Loucy (cell line): ENCODE measurements around the gene NKX2-2.

Experiments used
- H2AFZ ChIP-seq: fragments of 200-600 bp; sonication (generic); 2 replicates; pipeline ENCODE4 v1.6.0; 2016; ENCODE audit warnings: antibody characterized with exemption, mild to moderate bottlenecking, low read length, moderate library complexity
- H3F3A ChIP-seq: fragments of 200-600 bp; 2 replicates; pipeline ENCODE4 v1.6.0; 2016; ENCODE audit warnings: antibody characterized with exemption, low read depth, mild to moderate bottlenecking
- H3K27me3 ChIP-seq: fragments of 200-600 bp; sonication (generic); 2 replicates; pipeline ENCODE4 v1.6.1; 2014; ENCODE audit warnings: low read length, mild to moderate bottlenecking; ENCODE audit not compliant: insufficient read depth, poor library complexity, severe bottlenecking
- H3K36me3 ChIP-seq: fragments of 200-600 bp; sonication (generic); 2 replicates; pipeline ENCODE4 v1.6.1; 2016; ENCODE audit warnings: low read length; ENCODE audit not compliant: insufficient read depth
- H3K4me1 ChIP-seq: fragments of 200-600 bp; sonication (generic); 2 replicates; pipeline ENCODE4 v1.5.1; 2014; ENCODE audit warnings: low read length, mild to moderate bottlenecking; ENCODE audit not compliant: insufficient read depth, poor library complexity, severe bottlenecking
- H3K4me2 ChIP-seq: fragments of 200-600 bp; sonication (generic); 2 replicates; pipeline ENCODE4 v1.6.0; 2014; ENCODE audit warnings: antibody characterized with exemption, low read length, low read depth, mild to moderate bottlenecking; ENCODE audit not compliant: poor library complexity, severe bottlenecking
- H3K4me3 ChIP-seq: fragments of 200-600 bp; sonication (generic); 2 replicates; pipeline ENCODE4 v1.5.1; 2014; ENCODE audit warnings: low read length, mild to moderate bottlenecking, mixed read lengths; ENCODE audit not compliant: poor library complexity, severe bottlenecking
- H3K79me2 ChIP-seq: fragments of 200-600 bp; sonication (generic); 2 replicates; pipeline ENCODE4 v1.6.1; 2014; ENCODE audit warnings: low read length; ENCODE audit not compliant: insufficient read depth
- H3K9ac ChIP-seq: fragments of 200-600 bp; sonication (generic); 2 replicates; pipeline ENCODE4 v1.6.0; 2014; ENCODE audit warnings: mild to moderate bottlenecking, low read depth, low read length, moderate library complexity; ENCODE audit not compliant: poor library complexity, severe bottlenecking
- H3K9me2 ChIP-seq: fragments of 200-600 bp; sonication (generic); replicated peaks from 2 replicates; pipeline ENCODE4 v1.6.1; 2016; ENCODE audit warnings: low read depth, low read length, mixed read lengths
- H3K9me3 ChIP-seq: fragments of 200-600 bp; sonication (generic); 2 replicates; pipeline ENCODE4 v1.6.1; 2014; ENCODE audit warnings: mild to moderate bottlenecking, antibody characterized with exemption, low read length, low read depth; ENCODE audit not compliant: insufficient read depth
- H4K20me1 ChIP-seq: fragments of 200-600 bp; sonication (generic); 2 replicates; pipeline ENCODE4 v1.6.0; 2014; ENCODE audit warnings: antibody characterized with exemption, low read length, mild to moderate bottlenecking; ENCODE audit not compliant: insufficient read depth, poor library complexity, severe bottlenecking
- EZH2phosphoT487 ChIP-seq: fragments of 200-600 bp; IDR thresholded peaks from 2 replicates; pipeline ENCODE4 v1.6.1; 2018; ENCODE audit warnings: antibody characterized with exemption, mild to moderate bottlenecking, moderate library complexity, borderline replicate concordance
- TF ChIP-seq, protein P1 (sequence below): fragments of 200-600 bp; sonication (generic); conservative IDR thresholded peaks from 2 replicates; pipeline ENCODE4 v1.5.1; 2014; ENCODE audit warnings: mild to moderate bottlenecking, antibody characterized with exemption, low read length

The NKX2-2 gene

DNA sequence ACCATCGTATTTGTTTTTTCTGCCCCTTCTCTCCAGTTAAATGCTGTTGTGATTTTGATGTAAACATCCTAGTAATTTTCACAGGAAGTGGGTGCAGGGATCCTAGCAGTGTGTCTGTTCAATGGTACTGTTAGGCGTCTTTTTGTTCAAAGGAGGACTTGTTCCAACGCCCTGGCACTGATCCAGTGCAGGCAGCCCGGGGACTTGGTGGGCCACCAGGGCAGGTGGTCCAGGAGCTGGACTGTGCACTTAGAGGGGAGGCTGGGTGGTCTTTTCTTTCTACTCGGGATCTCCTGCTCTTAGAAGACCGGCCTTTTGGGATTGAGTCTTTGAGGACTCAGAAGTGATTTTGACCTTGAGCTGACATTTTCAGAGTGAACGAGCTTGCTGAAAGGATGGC, 41.1 kb upstream of the NKX2-2 start:
- no peaks in the 10 kb centered on the region for H3K79me2 ChIP-seq
- no peak overlapping the region for H3K9ac ChIP-seq
- peaks cover 30% of the 10 kb centered on the region for H3K27me3 ChIP-seq
- no peak overlapping the region for H3K4me2 ChIP-seq
- no peaks in the 10 kb centered on the region for H3K36me3 ChIP-seq
- H3F3A ChIP-seq = no peaks in the 10 kb centered on the region
- TF ChIP-seq, protein P1, sequence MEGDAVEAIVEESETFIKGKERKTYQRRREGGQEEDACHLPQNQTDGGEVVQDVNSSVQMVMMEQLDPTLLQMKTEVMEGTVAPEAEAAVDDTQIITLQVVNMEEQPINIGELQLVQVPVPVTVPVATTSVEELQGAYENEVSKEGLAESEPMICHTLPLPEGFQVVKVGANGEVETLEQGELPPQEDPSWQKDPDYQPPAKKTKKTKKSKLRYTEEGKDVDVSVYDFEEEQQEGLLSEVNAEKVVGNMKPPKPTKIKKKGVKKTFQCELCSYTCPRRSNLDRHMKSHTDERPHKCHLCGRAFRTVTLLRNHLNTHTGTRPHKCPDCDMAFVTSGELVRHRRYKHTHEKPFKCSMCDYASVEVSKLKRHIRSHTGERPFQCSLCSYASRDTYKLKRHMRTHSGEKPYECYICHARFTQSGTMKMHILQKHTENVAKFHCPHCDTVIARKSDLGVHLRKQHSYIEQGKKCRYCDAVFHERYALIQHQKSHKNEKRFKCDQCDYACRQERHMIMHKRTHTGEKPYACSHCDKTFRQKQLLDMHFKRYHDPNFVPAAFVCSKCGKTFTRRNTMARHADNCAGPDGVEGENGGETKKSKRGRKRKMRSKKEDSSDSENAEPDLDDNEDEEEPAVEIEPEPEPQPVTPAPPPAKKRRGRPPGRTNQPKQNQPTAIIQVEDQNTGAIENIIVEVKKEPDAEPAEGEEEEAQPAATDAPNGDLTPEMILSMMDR = no peak
- TF ChIP-seq EZH2phosphoT487 = no peak
- no peaks in the 10 kb centered on the region for H3K9me3 ChIP-seq
- H2AFZ ChIP-seq = no peak overlapping the region
- no peak overlapping the region for H3K4me3 ChIP-seq
- H4K20me1 ChIP-seq = no peaks in the 10 kb centered on the region
- no peaks in the 10 kb centered on the region for H3K4me1 ChIP-seq
- H3K9me2 ChIP-seq = no peaks in the 10 kb centered on the region

DNA sequence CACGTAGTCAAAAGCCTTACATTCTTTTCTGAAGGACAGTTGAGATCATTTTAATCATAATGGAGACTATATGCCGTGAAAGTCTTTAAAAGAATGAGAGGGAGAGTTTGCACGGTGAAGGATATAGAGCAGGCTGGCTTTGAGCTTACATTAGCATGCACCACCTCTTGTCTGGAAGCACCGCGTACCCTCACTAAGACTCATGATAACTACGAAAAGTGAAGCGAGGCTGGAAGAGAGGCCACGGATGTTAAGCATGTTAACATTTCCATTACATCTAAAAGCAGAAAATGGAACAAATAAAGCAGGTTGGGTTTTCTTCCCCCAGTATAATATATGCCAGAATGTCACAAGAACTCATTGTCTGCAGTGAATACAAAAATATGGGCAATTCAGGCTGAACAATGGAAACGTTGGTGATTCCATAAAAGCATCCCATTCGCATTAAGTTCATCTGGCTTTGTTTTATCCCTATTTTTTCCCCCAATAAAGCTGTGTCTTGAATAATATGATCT, 40.6 kb upstream of the NKX2-2 start:
- Histone ChIP-seq H4K20me1 (no peaks in the 10 kb centered on the region), H3K4me3 (no peak overlapping the region), H3K79me2 (no peaks in the 10 kb centered on the region), H3K9me3 (no peaks in the 10 kb centered on the region), H3K4me2 (no peak overlapping the region), H3K4me1 (no peaks in the 10 kb centered on the region), H3K9ac (no peak overlapping the region), H3K9me2 (no peaks in the 10 kb centered on the region), H3F3A (no peaks in the 10 kb centered on the region), H3K36me3 (no peaks in the 10 kb centered on the region), H2AFZ (no peak overlapping the region), H3K27me3 (peaks cover 30% of the 10 kb centered on the region)
- no peak for TF ChIP-seq EZH2phosphoT487
- TF ChIP-seq, protein P1 = no peak

DNA sequence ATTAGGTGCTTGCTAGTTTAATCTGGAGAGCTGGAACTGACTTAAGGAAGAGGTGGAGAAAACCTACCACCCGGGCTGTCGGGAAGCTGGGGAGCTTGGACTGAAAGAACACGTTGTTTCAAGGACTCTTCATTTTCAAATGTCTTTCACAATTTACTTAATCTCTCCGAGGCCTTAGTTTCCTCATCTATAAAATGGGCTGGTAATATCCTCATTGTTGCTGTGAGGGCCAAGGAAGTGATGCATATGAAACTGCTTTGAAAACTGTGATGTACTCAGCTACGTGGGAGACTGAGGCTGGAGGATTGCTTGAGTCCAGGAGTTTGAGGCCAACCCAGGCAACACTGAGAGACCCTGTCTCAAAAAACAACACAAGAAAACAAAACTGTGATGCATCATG, 36.7 kb upstream of the NKX2-2 start:
- no peaks in the 10 kb centered on the region for H3K79me2 ChIP-seq
- TF ChIP-seq EZH2phosphoT487 = no peak
- TF ChIP-seq, protein P1 = no peak
- H3K9ac ChIP-seq = no peak overlapping the region
- no peak overlapping the region for H3K4me3 ChIP-seq
- no peak overlapping the region for H2AFZ ChIP-seq
- H3K27me3 ChIP-seq = peaks cover 21% of the 10 kb centered on the region
- no peak overlapping the region for H3K4me2 ChIP-seq
- H3F3A ChIP-seq = no peaks in the 10 kb centered on the region
- peaks cover 32% of the 10 kb centered on the region for H3K4me1 ChIP-seq
- H3K9me2 ChIP-seq = no peaks in the 10 kb centered on the region
- no peaks in the 10 kb centered on the region for H3K36me3 ChIP-seq
- no peaks in the 10 kb centered on the region for H4K20me1 ChIP-seq
- peaks cover 3% of the 10 kb centered on the region; the same call in 1 of the 2 replicates for H3K9me3 ChIP-seq
